Measurements from ENCODE around the gene ARHGAP15. TPM values are rescaled to one million over a fixed set of nuclear protein-coding genes. Genes with fewer than 3 reads are reported as not detected.
A peak's percentile ranks its signal among the peaks of the same experiment; 100 is the strongest.

Gene ARHGAP15
- 18.5 TPM for total RNA-seq
- long read RNA-seq, transcript ARHGAP15-201 (14 exons, 1,775 nt): major isoform, 9 of 26 reads
- long read RNA-seq, partial matches to known transcripts: 5 of 26 reads
- long read RNA-seq, other reads (novel, unspliced or antisense): 10 of 26 reads

DNA sequence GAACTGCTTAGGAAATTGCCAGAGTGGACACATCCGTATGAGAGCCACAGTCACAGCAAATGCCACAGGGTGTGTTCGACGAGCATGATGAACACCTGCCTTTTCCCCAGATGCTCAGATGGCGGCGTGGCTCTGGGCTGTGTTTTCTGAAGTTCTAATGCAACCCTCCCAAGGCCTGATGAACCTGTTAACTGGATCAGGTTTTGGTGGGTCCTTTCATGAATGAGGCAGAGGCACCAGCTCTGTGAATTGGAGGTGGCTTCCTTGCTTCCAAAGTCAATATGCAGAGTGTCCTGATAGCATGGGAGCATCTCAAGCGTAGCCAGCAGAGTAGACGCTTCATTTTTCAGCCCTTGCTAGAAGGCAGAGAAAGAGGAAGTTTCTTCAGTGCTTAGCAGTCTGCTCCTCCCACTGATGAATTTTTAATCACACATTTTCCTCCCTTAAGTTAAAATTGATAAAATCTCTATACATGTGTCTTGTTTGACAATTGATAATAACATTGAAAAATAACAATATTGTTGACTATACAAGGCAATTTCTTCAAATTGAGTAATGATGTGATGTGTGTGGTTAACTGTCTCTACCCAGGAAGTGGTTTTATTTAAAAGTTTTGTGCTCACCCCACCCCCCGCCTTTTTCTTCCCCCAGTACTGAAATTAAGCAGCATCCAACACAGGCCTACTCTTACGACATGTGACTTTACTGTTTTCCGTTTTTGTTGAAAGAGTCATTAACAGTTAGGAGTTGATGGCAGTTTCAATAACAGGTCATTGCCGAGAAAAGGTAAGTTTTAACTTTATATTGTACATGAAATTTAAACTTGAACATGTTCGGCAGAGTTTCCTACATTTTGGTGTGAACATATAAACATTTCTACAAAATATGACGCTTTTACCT is at the start of gene ARHGAP15:
TSS of gene ARHGAP15 (plus strand) at position 739 of the 900 bp plus-strand sequence.
- DNase-seq (peak; percentile 59), ATAC-seq (peak; percentile 83 to 87)
- no peaks in the 10 kb centered on the region for H3K9me3 ChIP-seq
- no peaks in the 10 kb centered on the region for H3K36me3 ChIP-seq
- H3K4me1 ChIP-seq: peaks cover 6% of the 10 kb centered on the region
- H3K27me3 ChIP-seq (ENCODE audit: low read depth): no peaks in the 10 kb centered on the region
- intact Hi-C loops (cut with DNase I): no loop called here
- H3K27ac ChIP-seq: peak within 1 kb of the TSS; percentile 81
- TF ChIP-seq CTCF (IDR thresholded peaks at IDR 0.05): no peak
- peak within 1 kb of the TSS; percentile 35 for H3K4me3 ChIP-seq

DNA sequence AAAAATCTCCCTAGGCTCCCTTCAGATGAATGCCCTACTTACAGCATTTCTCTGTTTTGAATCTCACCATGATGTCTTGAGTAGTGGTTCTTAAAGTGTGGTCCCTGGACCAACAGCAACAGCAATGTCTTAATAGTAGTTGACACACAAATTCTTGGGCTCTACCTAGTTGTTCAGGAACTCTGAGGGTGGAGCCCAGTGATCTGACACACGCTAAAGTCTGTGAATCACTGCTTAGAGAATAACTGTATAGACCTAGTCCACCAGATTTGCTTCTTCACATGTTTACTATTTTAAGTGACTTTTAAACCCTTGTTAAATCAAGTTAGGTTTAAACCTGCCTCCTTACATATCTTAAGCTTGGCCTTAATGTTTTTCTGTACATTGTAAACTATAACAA is 47.6 kb upstream of the ARHGAP15 start:
- H3K9me3 ChIP-seq: peaks cover 9% of the 10 kb centered on the region

DNA sequence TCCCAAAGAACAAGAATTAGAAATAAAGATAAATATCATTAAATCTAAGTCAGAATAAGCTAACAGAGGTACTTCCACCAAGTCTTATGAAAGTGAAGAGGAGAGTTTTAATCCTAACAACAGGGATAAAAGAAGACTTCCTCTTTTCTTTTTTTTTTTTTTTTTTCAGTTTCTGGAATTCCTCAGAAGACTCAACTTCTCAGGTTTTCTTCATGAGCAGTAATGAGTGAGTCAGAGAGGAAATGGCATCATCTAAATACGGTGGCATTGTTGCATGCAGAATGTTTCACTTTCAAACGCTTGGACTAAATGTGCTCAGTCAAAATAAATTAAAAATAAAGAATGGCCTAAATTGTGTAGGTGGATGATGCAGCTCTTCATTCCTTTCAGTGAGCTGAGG is 45.6 kb upstream of the ARHGAP15 start:
- Histone ChIP-seq H3K4me3 (no peak overlapping the region), H3K36me3 (no peaks in the 10 kb centered on the region), H3K9me3 (peaks cover 9% of the 10 kb centered on the region), H3K27me3 (ENCODE audit: low read depth) (no peaks in the 10 kb centered on the region), H3K4me1 (no peaks in the 10 kb centered on the region), H3K27ac (no peak overlapping the region)
- DNase-seq (no peak), ATAC-seq (peak; percentile 57 to 63)
- TF ChIP-seq CTCF (IDR thresholded peaks at IDR 0.05): no peak
- intact Hi-C loops (cut with DNase I): no loop called here

More for the DNA sequence above, 47.6 kb upstream of the ARHGAP15 start:
- no peaks in the 10 kb centered on the region for H3K4me1 ChIP-seq
- intact Hi-C loops (cut with DNase I): no loop called here
- H3K36me3 ChIP-seq: no peaks in the 10 kb centered on the region
- no peak for DNase-seq
- no peak overlapping the region for H3K27ac ChIP-seq
- no peaks in the 10 kb centered on the region for H3K27me3 ChIP-seq (ENCODE audit: low read depth)
- TF ChIP-seq CTCF (IDR thresholded peaks at IDR 0.05): no peak
- H3K4me3 ChIP-seq: no peak overlapping the region
- ATAC-seq: no peak

DNA sequence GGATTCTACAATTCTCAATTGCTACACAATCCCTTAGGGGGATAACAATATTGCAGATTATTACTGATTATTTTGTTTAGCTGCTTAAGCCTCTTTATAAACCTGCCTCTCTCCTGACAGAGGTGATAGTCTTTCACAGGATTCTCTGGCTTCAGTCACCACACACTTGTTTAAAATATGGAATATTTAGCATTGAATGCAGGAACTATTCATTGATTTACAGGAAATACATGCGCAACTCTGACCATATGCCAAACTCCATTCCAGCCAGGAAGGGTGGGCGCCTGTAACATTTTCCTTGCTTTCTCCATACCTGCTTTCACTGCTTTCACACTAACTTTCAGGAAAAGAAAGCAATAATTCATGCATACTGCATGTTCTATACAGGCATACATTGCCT is 44.8 kb upstream of the ARHGAP15 start:
- no peaks in the 10 kb centered on the region for H3K27me3 ChIP-seq (ENCODE audit: low read depth)
- no peaks in the 10 kb centered on the region for H3K36me3 ChIP-seq
- no peak for TF ChIP-seq CTCF (IDR thresholded peaks at IDR 0.05)
- no peak overlapping the region for H3K4me3 ChIP-seq
- H3K9me3 ChIP-seq: peaks cover 9% of the 10 kb centered on the region
- no peak for ATAC-seq
- H3K27ac ChIP-seq: no peak overlapping the region
- DNase-seq: no peak
- intact Hi-C loops (cut with DNase I): no loop called here
- H3K4me1 ChIP-seq: no peaks in the 10 kb centered on the region

GRCh38 chr2:143085125-143085784 is 44.0 kb upstream of the ARHGAP15 start:
- TF ChIP-seq CTCF (IDR thresholded peaks at IDR 0.05): no peak
- DNase-seq (no peak), ATAC-seq (no peak)
- peaks cover 9% of the 10 kb centered on the region for H3K9me3 ChIP-seq
- no peaks in the 10 kb centered on the region for H3K4me1 ChIP-seq
- H3K27me3 ChIP-seq (ENCODE audit: low read depth): no peaks in the 10 kb centered on the region
- no peak overlapping the region for H3K27ac ChIP-seq
- no peak overlapping the region for H3K4me3 ChIP-seq
- no peaks in the 10 kb centered on the region for H3K36me3 ChIP-seq
- intact Hi-C loops (cut with DNase I): no loop called here

Data from lower lobe of right lung (tissue), 2 donors.